ENCODE measurements around the gene SMIM5.

DNA sequence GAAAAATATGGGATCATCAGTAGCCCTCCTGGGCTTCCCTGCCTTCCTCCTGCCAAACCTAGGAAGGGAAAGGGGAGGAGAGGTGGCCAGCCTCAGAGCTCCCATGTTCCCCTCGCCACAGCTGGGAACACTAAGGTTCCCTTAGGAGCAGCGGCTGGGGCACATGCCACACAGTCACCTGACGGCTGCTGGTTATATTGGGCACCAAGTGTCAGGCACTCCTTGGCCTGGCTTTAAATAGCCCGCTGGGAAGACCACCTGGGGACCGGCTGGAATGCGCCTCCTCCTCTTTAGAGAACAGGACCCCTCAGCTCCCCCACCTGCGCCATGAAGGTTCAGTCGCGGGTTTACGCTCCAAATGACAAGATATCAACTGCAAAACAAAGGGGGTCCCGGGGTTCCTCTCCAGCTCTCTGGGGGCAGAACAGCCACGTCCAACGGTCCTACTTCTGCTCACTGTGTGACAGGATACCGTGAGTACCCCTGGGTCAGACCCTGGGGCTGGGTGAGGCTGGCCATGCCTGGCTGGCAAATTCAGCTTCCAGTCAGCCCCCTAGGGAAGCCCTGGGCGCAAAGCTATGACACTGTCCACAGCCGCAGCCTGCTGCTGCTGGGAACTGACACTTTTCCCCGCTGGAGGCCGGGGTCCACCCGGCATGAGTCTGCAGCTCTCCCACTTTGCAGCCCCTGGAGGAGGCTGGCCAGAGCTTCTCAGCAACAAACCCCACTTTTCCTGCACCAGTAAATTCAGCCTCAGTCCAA is 3.3 kb downstream of the SMIM5 start:
- TF ChIP-seq EZH2 (IDR thresholded peaks at IDR 0.05; ENCODE audit: insufficient read depth, poor library complexity, severe bottlenecking) (no peak), EZH2phosphoT487 (IDR thresholded peaks at IDR 0.05; ENCODE audit: insufficient read depth, low read depth) (no peak)

Data from GM23248 (cell line).